GM21390 (cell line): ENCODE measurements around the gene SERINC2.

Experiments
- ATAC-seq: cut with Tn5 transposase; IDR thresholded peaks from one replicate; pipeline ENCODE4 v1.9.1; 2021; ENCODE audit not compliant: unreplicated experiment

Gene SERINC2

GRCh38 chr1:31412732-31413404 is at the start of gene SERINC2:
TSS of gene SERINC2 (plus strand) at chr1:31413213. CDS start at chr1:31413266, 53 bp downstream.
- peak; percentile 58 for ATAC-seq

- no peak for ATAC-seq
Measured at GRCh38 chr1:31364561-31365250, 48.3 kb upstream of the SERINC2 start.

- ATAC-seq = no peak
Measured at GRCh38 chr1:31366796-31367195, 46.2 kb upstream of the SERINC2 start.

GRCh38 chr1:31368611-31369107 is 44.4 kb upstream of the SERINC2 start:
- no peak for ATAC-seq

- no peak for ATAC-seq
Measured at GRCh38 chr1:31370021-31370420, 43.0 kb upstream of the SERINC2 start.

GRCh38 chr1:31370565-31370964 is 42.4 kb upstream of the SERINC2 start:
- no peak for ATAC-seq

GRCh38 chr1:31371121-31371959 is 41.7 kb upstream of the SERINC2 start:
- ATAC-seq = no peak

- ATAC-seq = no peak
Measured at GRCh38 chr1:31372051-31372450, 41.0 kb upstream of the SERINC2 start.

- no peak for ATAC-seq
Measured at GRCh38 chr1:31372751-31373055, 40.3 kb upstream of the SERINC2 start.

GRCh38 chr1:31373056-31373896 is 39.7 kb upstream of the SERINC2 start, which contains the start of gene FABP3:
TSS of gene FABP3 (minus strand) at chr1:31373076. CDS start at chr1:31373014, 62 bp downstream.
- ATAC-seq = no peak

GRCh38 chr1:31373897-31374486 is 39.0 kb upstream of the SERINC2 start:
- no peak for ATAC-seq

GRCh38 chr1:31374511-31375196 is 38.4 kb upstream of the SERINC2 start:
- ATAC-seq = no peak

GRCh38 chr1:31376375-31377134 is 36.5 kb upstream of the SERINC2 start:
- no peak for ATAC-seq

- ATAC-seq = no peak
Measured at GRCh38 chr1:31377364-31377863, 35.6 kb upstream of the SERINC2 start.

- ATAC-seq = no peak
Measured at GRCh38 chr1:31378001-31378400, 35.0 kb upstream of the SERINC2 start.

GRCh38 chr1:31380181-31380580 is 32.8 kb upstream of the SERINC2 start:
- ATAC-seq = no peak

- no peak for ATAC-seq
Measured at GRCh38 chr1:31381394-31382294, 31.4 kb upstream of the SERINC2 start.
